Measurements from ENCODE around the gene CAMK1D. TPM values are rescaled to one million over a fixed set of nuclear protein-coding genes. Genes with fewer than 3 reads are reported as not detected.
A peak's percentile ranks its signal among the peaks of the same experiment; 100 is the strongest.

Gene CAMK1D
- total and polyA plus RNA-seq, 10 of the 15 experiments (the other 5 are each of a cell fraction or from before 2014, with no cell fraction given), result 2.1 to 35.5 (median 14.7) TPM

DNA sequence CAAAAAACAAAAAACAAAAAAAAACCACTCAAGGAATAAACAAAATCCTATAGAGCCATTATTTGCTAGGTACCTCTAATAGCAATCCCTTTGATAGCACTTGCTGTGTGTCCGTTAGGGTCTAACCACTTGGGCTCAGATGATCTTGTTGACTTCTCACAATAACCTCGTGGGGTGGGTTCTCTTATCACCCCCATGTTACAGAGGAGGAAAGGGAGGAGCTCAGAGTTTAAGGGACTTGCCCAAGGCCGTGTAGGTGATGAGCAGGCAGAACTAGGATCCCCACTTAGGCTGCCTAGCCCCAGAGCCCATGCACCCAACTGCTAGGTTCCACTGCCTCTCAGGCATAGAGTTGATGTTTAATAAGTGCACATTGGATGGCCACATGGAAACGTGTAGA lies 131.1 kb downstream of the CAMK1D start:
- DNase-seq (ENCODE audit: low read depth, low spot score) (no peak), FAIRE-seq (no peak), ATAC-seq (no peak)
- Histone ChIP-seq H3K4me2 (ENCODE audit: control insufficient read depth, insufficient read depth) (no peak overlapping the region), H2AFZ (ENCODE audit: control insufficient read depth, low read depth, low read length) (no peak overlapping the region), H3K9ac (ENCODE audit: control insufficient read depth, insufficient read depth, low read length) (no peak overlapping the region), H3K27ac (ENCODE audit: control insufficient read depth, insufficient read depth) (no peak overlapping the region), H3K4me3 (no peak overlapping the region), H4K20me1 (ENCODE audit: control insufficient read depth, insufficient read depth) (no peaks in the 10 kb centered on the region), H3K4me1 (ENCODE audit: control insufficient read depth, insufficient read depth, low read length) (peaks cover 20% of the 10 kb centered on the region), H3K36me3 (ENCODE audit: control insufficient read depth in 2 of 2, insufficient read depth in 2 of 2, low read length in 1 of 2) (no peaks in the 10 kb centered on the region; a peak in 1 of 4 replicates), H3K9me3 (replicated peaks; ENCODE audit: control insufficient read depth, insufficient read depth, low read length) (peaks cover 3% of the 10 kb centered on the region; the same call in 1 of the 3 replicates), H3K79me2 (ENCODE audit: control insufficient read depth, insufficient read depth, low read length) (peaks cover 3% of the 10 kb centered on the region), H3K27me3 (replicated peaks in 1 of 2; ENCODE audit: control insufficient read depth in 2 of 2, insufficient read depth in 2 of 2, low read length in 1 of 2) (no peaks in the 10 kb centered on the region)
- TF ChIP-seq GATAD2B (conservative IDR thresholded peaks at IDR 0.05; ENCODE audit: low read depth) (no peak), IRF4 (IDR thresholded peaks at IDR 0.05; ENCODE audit: low read depth, low read length) (no peak), SIN3A (IDR thresholded peaks at IDR 0.05; ENCODE audit: low read depth, low read length) (no peak), PAX5 (IDR thresholded peaks at IDR 0.05; ENCODE audit: borderline replicate concordance, low read depth, low read length) (no peak), YBX1 (IDR thresholded peaks at IDR 0.05) (no peak), CREM (IDR thresholded peaks at IDR 0.05; ENCODE audit: low read depth) (no peak), NRF1 (conservative IDR thresholded peaks at IDR 0.05; ENCODE audit: low read depth, low read length) (no peak), NKRF (conservative IDR thresholded peaks at IDR 0.05) (no peak), KLF5 (IDR thresholded peaks at IDR 0.05; ENCODE audit: partially characterized antibody) (no peak), PML (IDR thresholded peaks at IDR 0.05; ENCODE audit: low read length) (no peak), ASH2L (IDR thresholded peaks at IDR 0.05; ENCODE audit: borderline replicate concordance, low read depth) (no peak)
- TF ChIP-seq, protein P1, sequence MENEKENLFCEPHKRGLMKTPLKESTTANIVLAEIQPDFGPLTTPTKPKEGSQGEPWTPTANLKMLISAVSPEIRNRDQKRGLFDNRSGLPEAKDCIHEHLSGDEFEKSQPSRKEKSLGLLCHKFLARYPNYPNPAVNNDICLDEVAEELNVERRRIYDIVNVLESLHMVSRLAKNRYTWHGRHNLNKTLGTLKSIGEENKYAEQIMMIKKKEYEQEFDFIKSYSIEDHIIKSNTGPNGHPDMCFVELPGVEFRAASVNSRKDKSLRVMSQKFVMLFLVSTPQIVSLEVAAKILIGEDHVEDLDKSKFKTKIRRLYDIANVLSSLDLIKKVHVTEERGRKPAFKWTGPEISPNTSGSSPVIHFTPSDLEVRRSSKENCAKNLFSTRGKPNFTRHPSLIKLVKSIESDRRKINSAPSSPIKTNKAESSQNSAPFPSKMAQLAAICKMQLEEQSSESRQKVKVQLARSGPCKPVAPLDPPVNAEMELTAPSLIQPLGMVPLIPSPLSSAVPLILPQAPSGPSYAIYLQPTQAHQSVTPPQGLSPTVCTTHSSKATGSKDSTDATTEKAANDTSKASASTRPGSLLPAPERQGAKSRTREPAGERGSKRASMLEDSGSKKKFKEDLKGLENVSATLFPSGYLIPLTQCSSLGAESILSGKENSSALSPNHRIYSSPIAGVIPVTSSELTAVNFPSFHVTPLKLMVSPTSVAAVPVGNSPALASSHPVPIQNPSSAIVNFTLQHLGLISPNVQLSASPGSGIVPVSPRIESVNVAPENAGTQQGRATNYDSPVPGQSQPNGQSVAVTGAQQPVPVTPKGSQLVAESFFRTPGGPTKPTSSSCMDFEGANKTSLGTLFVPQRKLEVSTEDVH (IDR thresholded peaks at IDR 0.05; ENCODE audit: low read depth, partially characterized antibody), result no peak
- POLR2A ChIA-PET, result interaction anchor here (0.5 to 1.4 kb wide), 2 partner anchors 30 to 144 kb away, joined by 3 to 4 read pairs; no protein-coding TSS in a partner anchor
- intact Hi-C loops (cut with micrococcal nuclease; ENCODE audit: unreplicated experiment), result loop anchor here (10.0 kb wide), 2 partner anchors 126 to 174 kb away; no protein-coding TSS in a partner anchor
- TSS peak; percentile 46 for BruUV-seq (replicated peaks)
- WGBS (ENCODE audit: insufficient coverage, insufficient replicate concordance, low lambda C conversion rate, missing lambda C conversion rate), result 32% methylated on average over 4 of the region's 4 CpGs
- SMC1A ChIA-PET (ENCODE audit: uncharacterized antibody, unreplicated experiment), result interaction anchor here (1.1 kb wide), 1 partner anchor 75 kb away, joined by 4 read pairs; no protein-coding TSS in a partner anchor
- in situ Hi-C loops (cut with MboI), result no loop called here
- RAD21 ChIA-PET (ENCODE audit: unreplicated experiment), result no interaction called here
- CTCF ChIA-PET, result interaction anchor here (1.3 kb wide), 1 partner anchor 216 kb away, joined by 3 read pairs; no protein-coding TSS in a partner anchor

Data from GM12878 (cell line).